Activated CD4-positive, alpha-beta T cell treated with anti-CD3 and anti-CD28 coated beads, Interleukin-2, amount 10 ng/mL, durations not matched to agents 24 days and 14 days (primary cell): Measurements from ENCODE around the gene CDH22. TPM values are rescaled to one million over a fixed set of nuclear protein-coding genes. Genes with fewer than 3 reads are reported as not detected.

Experiments used
- DNase-seq: peaks from one replicate; pipeline ENCODE4 v3.0.0; 2022
- H3K27ac Mint-ChIP-seq: one replicate; pipeline ENCODE4 v1.8.0; 2022; ENCODE audit warnings: mild to moderate bottlenecking, mixed read lengths
- H3K27me3 Mint-ChIP-seq: one replicate; pipeline ENCODE4 v1.8.0; 2022; ENCODE audit warnings: mixed read lengths
- H3K36me3 Mint-ChIP-seq: one replicate; pipeline ENCODE4 v1.8.0; 2022; ENCODE audit warnings: low read depth, mild to moderate bottlenecking, mixed read lengths
- H3K4me1 Mint-ChIP-seq: one replicate; pipeline ENCODE4 v1.8.0; 2021; ENCODE audit warnings: mixed read lengths
- H3K4me3 Mint-ChIP-seq: one replicate; pipeline ENCODE4 v1.8.0; 2022; ENCODE audit warnings: mild to moderate bottlenecking, moderate library complexity, mixed read lengths
- H3K9me3 Mint-ChIP-seq: one replicate; pipeline ENCODE4 v1.8.0; 2021; ENCODE audit warnings: mixed read lengths
- intact Hi-C: fragments of 100-400 bp; cut with micrococcal nuclease; formaldehyde crosslinking; loops from one replicate; pipeline ENCODE4 v1.15.1; 2023
- total RNA-seq: library from RNA; stranded (reverse); gene quantifications from 2 replicates; pipeline ENCODE4 v1.2.3, GENCODE V29; 2022

Gene CDH22
- total RNA-seq, 1 donor from 2014 or later: not detected

GRCh38 chr20:46322641-46323040 is 14.3 kb upstream of the CDH22 start:
- H3K36me3 Mint-ChIP-seq: no peaks in the 10 kb centered on the region
- H3K27me3 Mint-ChIP-seq: peaks cover 18% of the 10 kb centered on the region
- no peak for DNase-seq
- intact Hi-C loops: no loop called here
- H3K4me1 Mint-ChIP-seq: no peaks in the 10 kb centered on the region
- H3K9me3 Mint-ChIP-seq: no peaks in the 10 kb centered on the region
- no peak overlapping the region for H3K27ac Mint-ChIP-seq
- no peak overlapping the region for H3K4me3 Mint-ChIP-seq

GRCh38 chr20:46317685-46318177 is 9.4 kb upstream of the CDH22 start:
- no peak for DNase-seq
- no peaks in the 10 kb centered on the region for H3K36me3 Mint-ChIP-seq
- no peak overlapping the region for H3K4me3 Mint-ChIP-seq
- H3K27ac Mint-ChIP-seq: no peak overlapping the region
- H3K4me1 Mint-ChIP-seq: no peaks in the 10 kb centered on the region
- intact Hi-C loops: no loop called here
- H3K27me3 Mint-ChIP-seq: peaks cover 54% of the 10 kb centered on the region
- no peaks in the 10 kb centered on the region for H3K9me3 Mint-ChIP-seq

- no peak overlapping the region for H3K4me3 Mint-ChIP-seq
- intact Hi-C loops: no loop called here
- peaks cover 53% of the 10 kb centered on the region for H3K27me3 Mint-ChIP-seq
- no peak for DNase-seq
- no peaks in the 10 kb centered on the region for H3K36me3 Mint-ChIP-seq
- peaks cover under 1% of the 10 kb centered on the region for H3K4me1 Mint-ChIP-seq
- H3K9me3 Mint-ChIP-seq: no peaks in the 10 kb centered on the region
- H3K27ac Mint-ChIP-seq: no peak overlapping the region
Observed at GRCh38 chr20:46316984-46317684, 8.8 kb upstream of the CDH22 start.

GRCh38 chr20:46315311-46315710 is 7.0 kb upstream of the CDH22 start:
- Mint-ChIP-seq H3K27ac (no peak overlapping the region), H3K4me1 (peaks cover 4% of the 10 kb centered on the region), H3K36me3 (no peaks in the 10 kb centered on the region), H3K27me3 (peaks cover 63% of the 10 kb centered on the region), H3K4me3 (no peak overlapping the region), H3K9me3 (no peaks in the 10 kb centered on the region)
- no peak for DNase-seq
- intact Hi-C loops: no loop called here

GRCh38 chr20:46312945-46313861 is 4.9 kb upstream of the CDH22 start:
- Mint-ChIP-seq H3K4me3 (no peak overlapping the region), H3K4me1 (peaks cover 4% of the 10 kb centered on the region), H3K27me3 (peaks cover 78% of the 10 kb centered on the region), H3K27ac (no peak overlapping the region), H3K36me3 (no peaks in the 10 kb centered on the region), H3K9me3 (no peaks in the 10 kb centered on the region)
- intact Hi-C loops: no loop called here
- DNase-seq: no peak

GRCh38 chr20:46312075-46312944 is 4.0 kb upstream of the CDH22 start:
- intact Hi-C loops: no loop called here
- no peak for DNase-seq
- no peaks in the 10 kb centered on the region for H3K9me3 Mint-ChIP-seq
- no peak overlapping the region for H3K4me3 Mint-ChIP-seq
- H3K27ac Mint-ChIP-seq: no peak overlapping the region
- H3K4me1 Mint-ChIP-seq: peaks cover 4% of the 10 kb centered on the region
- no peaks in the 10 kb centered on the region for H3K36me3 Mint-ChIP-seq
- peaks cover 76% of the 10 kb centered on the region for H3K27me3 Mint-ChIP-seq

DNA sequence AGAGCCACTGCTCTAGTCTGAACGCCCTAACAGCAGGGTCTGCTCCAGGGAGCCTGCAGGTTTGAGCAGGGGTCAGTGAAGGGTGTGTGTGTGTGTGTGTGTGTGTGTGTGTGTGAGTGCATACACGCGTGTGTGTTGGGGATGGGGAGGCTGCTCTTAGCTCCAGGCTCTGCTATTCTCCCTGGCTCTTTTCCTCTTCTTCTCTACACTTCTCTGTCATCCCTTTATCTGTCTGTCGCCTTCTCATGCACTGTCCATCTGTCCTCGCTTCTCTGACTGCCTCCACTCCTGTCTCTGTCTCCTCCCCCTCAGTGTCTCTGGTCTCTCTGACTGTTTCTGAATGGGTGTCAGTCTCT is 3.4 kb upstream of the CDH22 start:
- Mint-ChIP-seq H3K27ac (no peak overlapping the region), H3K4me3 (no peak overlapping the region), H3K36me3 (no peaks in the 10 kb centered on the region), H3K9me3 (no peaks in the 10 kb centered on the region), H3K27me3 (peaks cover 74% of the 10 kb centered on the region), H3K4me1 (peaks cover 4% of the 10 kb centered on the region)
- DNase-seq: no peak
- intact Hi-C loops: no loop called here

DNA sequence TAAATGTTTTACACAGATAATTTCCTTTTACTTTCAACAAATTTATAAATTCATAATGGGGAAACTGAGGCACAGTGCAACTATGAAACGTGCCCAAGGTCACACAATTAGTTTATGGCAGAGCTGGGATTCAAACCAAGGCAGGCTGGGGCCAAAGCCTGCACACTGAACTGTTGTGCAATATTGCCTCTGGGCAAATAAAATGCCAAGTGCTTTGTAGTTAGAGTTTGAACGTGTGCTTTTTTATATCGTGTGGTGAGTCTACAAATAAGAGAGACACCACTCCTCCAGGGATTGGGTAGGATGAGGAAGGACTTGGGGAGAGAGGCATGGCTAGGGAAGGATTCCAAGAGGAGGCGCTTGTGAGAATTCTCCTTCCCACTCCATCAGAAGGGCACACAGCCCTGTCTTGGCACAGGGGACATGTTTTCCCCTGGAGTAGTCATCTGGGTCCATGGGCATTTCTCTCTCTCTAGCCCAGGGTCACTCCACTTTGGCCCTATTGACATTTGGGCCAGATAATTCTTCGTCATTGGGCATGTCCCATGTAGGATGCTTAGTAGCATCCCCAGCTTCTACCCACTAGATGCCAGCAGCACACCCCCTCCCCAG is 2.8 kb upstream of the CDH22 start:
- Mint-ChIP-seq H3K4me1 (peaks cover 4% of the 10 kb centered on the region), H3K27me3 (peaks cover 74% of the 10 kb centered on the region), H3K9me3 (no peaks in the 10 kb centered on the region), H3K4me3 (no peak overlapping the region), H3K27ac (no peak overlapping the region), H3K36me3 (no peaks in the 10 kb centered on the region)
- intact Hi-C loops: no loop called here
- DNase-seq: no peak

GRCh38 chr20:46309945-46310344 is 1.6 kb upstream of the CDH22 start:
- DNase-seq: no peak
- H3K9me3 Mint-ChIP-seq: no peaks in the 10 kb centered on the region
- peaks cover 74% of the 10 kb centered on the region for H3K27me3 Mint-ChIP-seq
- intact Hi-C loops: loop anchor here (5.0 kb wide), 2 partner anchors 288 to 377 kb away; partner anchors contain the start of gene TP53RK
- H3K4me1 Mint-ChIP-seq: peaks cover 4% of the 10 kb centered on the region
- H3K27ac Mint-ChIP-seq: no peak overlapping the region
- no peaks in the 10 kb centered on the region for H3K36me3 Mint-ChIP-seq
- peak overlapping the region; percentile 3 for H3K4me3 Mint-ChIP-seq

GRCh38 chr20:46307999-46308257 is 370 bp downstream of the CDH22 start:
- no peak overlapping the region for H3K27ac Mint-ChIP-seq
- intact Hi-C loops: loop anchor here (1.0 to 5.0 kb wide), 4 partner anchors 41 to 379 kb away; partner anchors contain the start of gene TP53RK
- no peaks in the 10 kb centered on the region for H3K9me3 Mint-ChIP-seq
- peaks cover 4% of the 10 kb centered on the region for H3K4me1 Mint-ChIP-seq
- no peak overlapping the region for H3K4me3 Mint-ChIP-seq
- H3K36me3 Mint-ChIP-seq: no peaks in the 10 kb centered on the region
- H3K27me3 Mint-ChIP-seq: peaks cover 73% of the 10 kb centered on the region
- DNase-seq: no peak

- no peaks in the 10 kb centered on the region for H3K36me3 Mint-ChIP-seq
- peak; percentile 90 for DNase-seq
- no peak overlapping the region for H3K27ac Mint-ChIP-seq
- no peak overlapping the region for H3K4me3 Mint-ChIP-seq
- H3K27me3 Mint-ChIP-seq: peaks cover 75% of the 10 kb centered on the region
- H3K4me1 Mint-ChIP-seq: peaks cover 4% of the 10 kb centered on the region
- no peaks in the 10 kb centered on the region for H3K9me3 Mint-ChIP-seq
- intact Hi-C loops: loop anchor here (1.0 to 5.0 kb wide), 4 partner anchors 41 to 380 kb away; partner anchors contain the start of gene TP53RK
Observed at GRCh38 chr20:46307139-46307998, 929 bp downstream of the CDH22 start.

- intact Hi-C loops: loop anchor here (1.0 to 5.0 kb wide), 4 partner anchors 42 to 381 kb away; partner anchors contain the start of gene TP53RK
- DNase-seq: no peak
- Mint-ChIP-seq H3K4me1 (no peaks in the 10 kb centered on the region), H3K9me3 (no peaks in the 10 kb centered on the region), H3K27ac (peak overlapping the region; percentile 52), H3K36me3 (no peaks in the 10 kb centered on the region), H3K27me3 (peaks cover 68% of the 10 kb centered on the region), H3K4me3 (peak overlapping the region; percentile 46)
Observed at GRCh38 chr20:46306743-46307138, 1.6 kb downstream of the CDH22 start.
